ENCODE data around the gene RPN2.
"Not testable (repeated sequence)": the region's sequence is repeated elsewhere in the genome, so short reads cannot be mapped to it uniquely, and the experiment has no call there.

Gene RPN2

GRCh38 chr20:37178839-37179682 lies at the start of gene RPN2, which contains the start of gene MROH8:
RPN2 (plus strand) TSS chr20:37179330; CDS start chr20:37179357, 27 bp downstream.
MROH8 (minus strand) TSS chr20:37179548.
- Mint-ChIP-seq H3K36me3 (ENCODE audit: low read depth) (peaks cover 16% of the 10 kb centered on the region), H3K9me3 (no peaks in the 10 kb centered on the region), H3K4me1 (ENCODE audit: low read depth) (peaks cover 43% of the 10 kb centered on the region), H3K27me3 (no peaks in the 10 kb centered on the region), H3K4me3 (peak within 1 kb of the TSS; percentile 93), H3K27ac (peak within 1 kb of the TSS; percentile 97)

DNA sequence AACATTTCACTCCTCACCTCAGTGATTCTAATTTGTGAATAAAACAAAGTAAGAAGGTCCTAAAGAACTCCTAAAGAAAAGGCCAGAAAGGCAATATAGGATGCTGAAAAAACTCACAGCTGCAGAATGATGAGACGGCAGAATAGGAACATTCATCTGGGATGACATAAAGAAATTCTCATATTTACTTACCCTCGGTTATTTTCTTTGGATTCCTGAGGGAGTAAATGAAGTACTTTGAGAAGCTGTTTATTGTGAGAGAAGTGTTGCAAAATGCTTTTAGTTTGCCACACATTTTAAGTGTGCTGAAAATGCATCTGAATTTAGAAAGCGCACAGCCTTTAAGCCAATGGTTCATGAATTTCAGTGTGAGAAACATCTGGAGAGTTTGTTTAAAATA lies 47.6 kb upstream of the RPN2 start:
- H3K4me3 Mint-ChIP-seq, result no peak overlapping the region
- no peaks in the 10 kb centered on the region for H3K4me1 Mint-ChIP-seq (ENCODE audit: low read depth)
- no peaks in the 10 kb centered on the region for H3K27me3 Mint-ChIP-seq
- no peak overlapping the region for H3K27ac Mint-ChIP-seq
- H3K9me3 Mint-ChIP-seq, result no peaks in the 10 kb centered on the region
- no peaks in the 10 kb centered on the region for H3K36me3 Mint-ChIP-seq (ENCODE audit: low read depth)

DNA sequence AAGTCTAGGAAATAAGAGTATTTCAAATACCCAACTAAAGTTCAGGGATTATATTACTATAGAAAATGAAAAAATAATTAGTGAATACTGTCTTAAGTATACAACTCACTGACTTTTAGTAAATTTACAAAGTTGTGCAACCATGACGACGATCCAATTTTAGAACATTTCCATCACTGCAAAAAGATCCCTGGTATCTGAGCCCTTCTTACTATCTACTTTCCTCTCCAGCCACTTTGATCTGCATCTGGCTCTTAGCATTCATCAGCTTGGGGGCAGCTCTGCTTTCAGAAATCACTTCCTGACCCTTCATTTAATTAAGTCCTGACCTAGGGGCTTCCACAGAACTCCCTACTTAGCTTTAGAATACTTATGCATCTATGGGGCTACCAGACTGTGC lies 45.2 kb upstream of the RPN2 start:
- no peaks in the 10 kb centered on the region for H3K27me3 Mint-ChIP-seq
- H3K27ac Mint-ChIP-seq, result no peak overlapping the region
- H3K4me1 Mint-ChIP-seq (ENCODE audit: low read depth), result no peaks in the 10 kb centered on the region
- H3K9me3 Mint-ChIP-seq, result no peaks in the 10 kb centered on the region
- H3K36me3 Mint-ChIP-seq (ENCODE audit: low read depth), result no peaks in the 10 kb centered on the region
- H3K4me3 Mint-ChIP-seq, result no peak overlapping the region

- Mint-ChIP-seq H3K36me3 (ENCODE audit: low read depth) (no peaks in the 10 kb centered on the region), H3K4me3 (no peak overlapping the region), H3K27ac (no peak overlapping the region), H3K27me3 (no peaks in the 10 kb centered on the region), H3K4me1 (ENCODE audit: low read depth) (no peaks in the 10 kb centered on the region), H3K9me3 (no peaks in the 10 kb centered on the region)
Observed at GRCh38 chr20:37137547-37137946, 41.6 kb upstream of the RPN2 start.

GRCh38 chr20:37142708-37143107 lies 36.4 kb upstream of the RPN2 start:
- Mint-ChIP-seq H3K4me1 (ENCODE audit: low read depth) (no peaks in the 10 kb centered on the region), H3K36me3 (ENCODE audit: low read depth) (no peaks in the 10 kb centered on the region), H3K27ac (no peak overlapping the region), H3K27me3 (no peaks in the 10 kb centered on the region), H3K4me3 (no peak overlapping the region), H3K9me3 (no peaks in the 10 kb centered on the region)

DNA sequence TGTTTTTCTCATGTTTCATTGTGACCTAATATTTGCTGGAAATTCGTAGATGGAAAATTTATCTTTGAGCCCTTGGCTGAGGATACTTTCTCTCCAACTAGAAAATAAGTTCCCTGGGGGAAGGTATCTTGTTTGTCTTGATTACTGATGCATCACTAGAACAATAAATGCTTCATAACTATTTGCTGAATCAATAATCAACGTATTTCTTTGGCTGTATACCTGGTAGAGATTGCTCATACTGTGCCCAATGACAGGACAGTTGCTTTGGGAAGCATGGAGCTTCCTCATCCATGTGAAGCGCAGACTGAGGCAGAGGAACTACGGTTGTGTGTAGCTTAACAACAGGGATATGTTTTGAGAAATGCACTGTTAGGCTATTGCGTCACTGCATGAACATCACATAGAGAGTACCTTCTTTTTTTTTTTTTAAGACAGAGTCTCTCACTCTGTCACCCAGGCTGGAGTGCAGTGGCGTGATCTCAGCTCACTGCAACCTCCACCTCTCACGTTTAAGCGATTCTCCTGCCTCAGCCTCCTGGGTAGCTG lies 34.2 kb upstream of the RPN2 start:
- Mint-ChIP-seq H3K9me3 (no peaks in the 10 kb centered on the region), H3K4me3 (no peak overlapping the region), H3K36me3 (ENCODE audit: low read depth) (no peaks in the 10 kb centered on the region), H3K27me3 (no peaks in the 10 kb centered on the region), H3K27ac (no peak overlapping the region), H3K4me1 (ENCODE audit: low read depth) (no peaks in the 10 kb centered on the region)

- no peak overlapping the region for H3K27ac Mint-ChIP-seq
- no peak overlapping the region for H3K4me3 Mint-ChIP-seq
- H3K9me3 Mint-ChIP-seq, result no peaks in the 10 kb centered on the region
- no peaks in the 10 kb centered on the region for H3K36me3 Mint-ChIP-seq (ENCODE audit: low read depth)
- no peaks in the 10 kb centered on the region for H3K27me3 Mint-ChIP-seq
- no peaks in the 10 kb centered on the region for H3K4me1 Mint-ChIP-seq (ENCODE audit: low read depth)
Observed at GRCh38 chr20:37147250-37147649, 31.9 kb upstream of the RPN2 start.

DNA sequence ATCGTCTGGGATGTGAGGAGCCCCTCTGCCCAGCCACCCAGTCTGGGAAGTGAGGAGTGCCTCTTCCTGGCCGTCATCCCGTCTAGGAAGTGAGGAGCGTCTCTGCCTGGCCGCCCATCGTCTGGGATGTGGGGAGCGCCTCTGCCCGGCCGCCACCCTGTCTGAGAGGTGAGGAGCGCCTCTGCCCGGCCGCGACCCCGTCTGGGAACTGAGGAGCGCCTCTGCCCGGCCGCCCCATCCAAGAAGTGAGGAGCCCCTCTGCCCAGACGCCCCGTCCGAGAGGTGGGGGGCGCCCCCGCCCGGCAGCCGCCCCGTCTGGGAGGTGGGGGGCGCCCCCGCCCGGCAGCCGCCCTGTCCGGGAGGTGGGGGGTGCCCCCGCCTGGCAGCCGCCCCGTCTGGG lies 28.3 kb upstream of the RPN2 start:
- H3K27me3 Mint-ChIP-seq; H3K4me3 Mint-ChIP-seq; H3K36me3 Mint-ChIP-seq (ENCODE audit: low read depth); H3K9me3 Mint-ChIP-seq; H3K27ac Mint-ChIP-seq; H3K4me1 Mint-ChIP-seq (ENCODE audit: low read depth): not testable (repeated sequence)

DNA sequence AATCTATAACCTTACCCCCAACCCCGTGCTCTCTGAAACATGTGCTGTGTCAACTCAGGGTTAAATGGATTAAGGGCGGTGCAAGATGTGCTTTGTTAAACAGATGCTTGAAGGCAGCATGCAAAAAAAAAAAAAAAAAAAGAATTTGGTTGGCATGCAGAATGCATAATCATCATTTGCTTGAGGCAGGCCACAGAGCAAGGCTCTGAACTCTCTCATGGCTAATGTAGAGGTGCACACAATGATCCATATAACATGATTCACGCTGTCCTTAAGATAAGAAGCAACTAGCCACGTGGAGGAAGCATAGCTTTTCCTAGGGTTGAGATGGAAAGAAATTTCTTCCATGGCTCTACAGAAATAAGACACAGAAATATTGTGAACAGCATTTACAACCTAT lies 27.6 kb upstream of the RPN2 start:
- no peaks in the 10 kb centered on the region for H3K36me3 Mint-ChIP-seq (ENCODE audit: low read depth)
- H3K4me3 Mint-ChIP-seq, result no peak overlapping the region
- H3K4me1 Mint-ChIP-seq (ENCODE audit: low read depth), result no peaks in the 10 kb centered on the region
- no peaks in the 10 kb centered on the region for H3K9me3 Mint-ChIP-seq
- no peak overlapping the region for H3K27ac Mint-ChIP-seq
- no peaks in the 10 kb centered on the region for H3K27me3 Mint-ChIP-seq

DNA sequence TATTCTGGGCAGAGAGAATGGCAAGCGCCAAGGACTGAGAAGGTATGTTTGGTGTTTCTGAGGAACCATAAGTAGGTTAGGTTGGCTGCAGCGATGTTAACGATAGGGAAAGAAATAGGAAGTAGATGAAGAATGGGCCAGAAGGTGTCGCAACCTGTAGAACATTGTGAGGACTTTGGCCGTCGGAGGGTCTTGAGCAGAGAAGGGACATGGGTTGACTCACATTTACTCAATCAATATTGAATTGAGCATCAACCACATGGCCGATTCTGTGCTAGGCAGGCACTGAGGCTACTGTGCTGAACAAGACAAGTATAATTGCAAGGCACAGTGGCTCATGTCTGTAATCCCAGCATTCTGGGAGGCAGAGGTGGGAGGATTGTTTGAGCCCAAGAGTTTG lies 26.8 kb upstream of the RPN2 start:
- no peak overlapping the region for H3K4me3 Mint-ChIP-seq
- no peaks in the 10 kb centered on the region for H3K27me3 Mint-ChIP-seq
- no peaks in the 10 kb centered on the region for H3K9me3 Mint-ChIP-seq
- no peak overlapping the region for H3K27ac Mint-ChIP-seq
- no peaks in the 10 kb centered on the region for H3K36me3 Mint-ChIP-seq (ENCODE audit: low read depth)
- no peaks in the 10 kb centered on the region for H3K4me1 Mint-ChIP-seq (ENCODE audit: low read depth)

- Mint-ChIP-seq H3K27ac (no peak overlapping the region), H3K9me3 (no peaks in the 10 kb centered on the region), H3K4me1 (ENCODE audit: low read depth) (no peaks in the 10 kb centered on the region), H3K4me3 (no peak overlapping the region), H3K27me3 (no peaks in the 10 kb centered on the region), H3K36me3 (ENCODE audit: low read depth) (no peaks in the 10 kb centered on the region)
Observed at GRCh38 chr20:37154684-37155298, 24.3 kb upstream of the RPN2 start.

GRCh38 chr20:37155987-37156386 lies 23.1 kb upstream of the RPN2 start:
- no peaks in the 10 kb centered on the region for H3K36me3 Mint-ChIP-seq (ENCODE audit: low read depth)
- no peaks in the 10 kb centered on the region for H3K27me3 Mint-ChIP-seq
- H3K4me1 Mint-ChIP-seq (ENCODE audit: low read depth), result no peaks in the 10 kb centered on the region
- H3K4me3 Mint-ChIP-seq, result no peak overlapping the region
- no peaks in the 10 kb centered on the region for H3K9me3 Mint-ChIP-seq
- H3K27ac Mint-ChIP-seq, result no peak overlapping the region

DNA sequence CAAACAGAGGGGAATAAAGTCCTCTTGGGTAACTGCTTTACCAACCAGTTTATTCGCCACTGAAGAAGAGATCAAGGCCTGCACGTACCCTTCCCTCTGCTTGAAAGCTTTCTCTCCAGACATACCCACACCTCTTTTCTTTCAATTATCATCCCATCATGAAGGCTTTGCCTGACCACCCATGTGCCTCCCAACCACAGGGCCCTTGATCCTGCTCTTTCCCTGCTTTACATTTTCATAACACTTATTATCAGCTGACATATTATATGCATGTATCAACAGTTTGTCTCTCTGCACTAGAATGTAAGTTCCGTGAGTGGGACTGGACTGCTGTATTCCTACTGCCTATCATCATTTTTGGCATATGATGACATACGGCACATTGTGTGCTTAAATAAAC lies 20.9 kb upstream of the RPN2 start:
- Mint-ChIP-seq H3K27ac (no peak overlapping the region), H3K4me1 (ENCODE audit: low read depth) (no peaks in the 10 kb centered on the region), H3K36me3 (ENCODE audit: low read depth) (no peaks in the 10 kb centered on the region), H3K9me3 (no peaks in the 10 kb centered on the region), H3K27me3 (no peaks in the 10 kb centered on the region), H3K4me3 (no peak overlapping the region)

DNA sequence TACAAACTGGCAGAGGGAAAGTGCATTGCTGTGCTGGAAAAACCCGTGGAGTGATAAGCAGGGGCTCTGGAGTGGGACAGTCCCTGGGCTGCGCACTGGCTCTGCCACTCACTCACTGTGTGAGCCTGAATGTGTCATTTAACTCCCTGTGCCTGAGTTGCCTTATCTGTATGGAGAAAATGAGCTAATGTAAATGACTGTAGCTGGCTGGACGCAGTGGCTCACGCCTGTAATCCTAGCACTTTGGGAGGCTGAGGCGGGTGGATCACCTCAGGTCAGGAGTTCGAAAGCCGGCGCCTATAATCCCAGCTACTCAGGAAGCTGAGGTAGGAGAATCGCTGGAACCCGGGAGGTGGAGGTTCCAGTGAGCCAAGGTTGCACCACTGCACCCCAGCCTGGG lies 18.4 kb upstream of the RPN2 start:
- H3K9me3 Mint-ChIP-seq, result no peaks in the 10 kb centered on the region
- H3K36me3 Mint-ChIP-seq (ENCODE audit: low read depth), result no peaks in the 10 kb centered on the region
- no peak overlapping the region for H3K4me3 Mint-ChIP-seq
- H3K27me3 Mint-ChIP-seq, result no peaks in the 10 kb centered on the region
- no peak overlapping the region for H3K27ac Mint-ChIP-seq
- no peaks in the 10 kb centered on the region for H3K4me1 Mint-ChIP-seq (ENCODE audit: low read depth)

DNA sequence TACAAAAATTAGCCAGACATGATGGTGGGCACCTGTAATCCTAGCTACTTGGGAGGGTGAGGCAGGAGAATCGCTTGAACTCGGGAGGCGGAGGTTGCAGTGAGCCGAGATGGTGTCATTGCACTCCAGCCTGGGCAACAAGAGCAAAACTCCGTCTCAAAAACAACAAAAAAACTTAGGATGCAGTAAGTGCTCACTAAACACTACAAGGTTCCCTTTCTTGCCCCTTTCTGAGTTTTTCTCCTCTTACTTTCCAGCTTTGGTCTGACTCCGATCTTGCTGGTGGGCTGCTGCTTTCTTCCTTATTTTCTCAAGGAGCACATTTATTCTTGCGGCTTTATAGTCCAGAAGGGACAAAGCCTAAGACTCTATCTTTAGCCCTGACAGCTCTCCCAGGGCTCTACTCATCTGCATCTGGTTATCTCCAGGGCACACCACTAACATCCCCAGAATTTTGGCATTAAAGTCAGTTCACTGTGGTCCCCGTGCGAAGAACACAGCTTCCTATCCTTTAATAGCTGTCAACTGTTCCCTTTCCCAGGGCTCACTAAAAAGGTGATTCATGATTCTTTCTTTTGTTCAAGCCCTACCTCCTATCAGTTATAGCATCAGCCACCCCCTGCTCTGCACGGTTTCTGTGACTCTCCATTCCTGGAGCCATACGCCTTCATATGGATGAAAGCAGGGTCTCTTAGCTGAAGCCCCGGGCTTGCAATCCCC lies 17.1 kb upstream of the RPN2 start:
- Mint-ChIP-seq H3K4me3 (no peak overlapping the region), H3K4me1 (ENCODE audit: low read depth) (no peaks in the 10 kb centered on the region), H3K27ac (no peak overlapping the region), H3K9me3 (no peaks in the 10 kb centered on the region), H3K36me3 (ENCODE audit: low read depth) (no peaks in the 10 kb centered on the region), H3K27me3 (no peaks in the 10 kb centered on the region)
